DND-41 (cell line): ENCODE measurements around the gene TSC22D2.

Experiments used
- ATAC-seq: fragments of 200-7000 bp; cut with Tn5 transposase; 3 replicates; pipeline ENCODE4 v1.9.1; 2021; ENCODE audit warnings: low read depth; ENCODE audit not compliant: insufficient read depth
- DNase-seq: peaks from one replicate; pipeline ENCODE4 v3.0.0-alpha.2; 2020
- H2AFZ ChIP-seq: 2 replicates; pipeline ENCODE4 v1.6.0; 2012; ENCODE audit warnings: low read depth, low read length
- H3K27ac ChIP-seq: 2 replicates; pipeline ENCODE4 v1.5.1; 2012; ENCODE audit warnings: low read length, inconsistent platforms
- H3K27me3 ChIP-seq: fragments of 200-600 bp; sonication (generic); 2 replicates; pipeline ENCODE4 v1.6.0; 2012; ENCODE audit warnings: low read length, mild to moderate bottlenecking, inconsistent platforms; ENCODE audit not compliant: insufficient read depth, poor library complexity
- H3K36me3 ChIP-seq: 2 replicates; pipeline ENCODE4 v1.5.1; 2012; ENCODE audit warnings: low read length, inconsistent platforms; ENCODE audit not compliant: insufficient read depth
- H3K4me1 ChIP-seq: 2 replicates; pipeline ENCODE4 v1.5.1; 2012; ENCODE audit warnings: mild to moderate bottlenecking, low read length; ENCODE audit not compliant: insufficient read depth
- H3K4me2 ChIP-seq: 2 replicates; pipeline ENCODE4 v1.6.0; 2012; ENCODE audit warnings: mild to moderate bottlenecking, moderate library complexity, low read length, inconsistent platforms; ENCODE audit not compliant: insufficient read depth
- H3K4me3 ChIP-seq, 2 experiments: fragments of 200-600 bp in 1 of 2; shearing (Covaris generic) in 1 of 2; 2 replicates each; pipeline ENCODE4 v1.5.1; 2012 to 2016; ENCODE audit warnings: inconsistent platforms in 2 of 2, low read length in 2 of 2, mild to moderate bottlenecking in 2 of 2, low read depth in 1 of 2, moderate library complexity in 1 of 2
- H3K79me2 ChIP-seq: 2 replicates; pipeline ENCODE4 v1.6.0; 2012; ENCODE audit warnings: low read length, inconsistent platforms; ENCODE audit not compliant: insufficient read depth
- H3K9ac ChIP-seq: 2 replicates; pipeline ENCODE4 v1.6.0; 2012; ENCODE audit warnings: low read depth, mild to moderate bottlenecking, inconsistent platforms, low read length, moderate library complexity
- H3K9me3 ChIP-seq: 2 replicates; pipeline ENCODE4 v1.5.1; 2012; ENCODE audit warnings: low read length, moderate library complexity, mild to moderate bottlenecking, inconsistent platforms; ENCODE audit not compliant: insufficient read depth, severe bottlenecking
- H4K20me1 ChIP-seq: 2 replicates; pipeline ENCODE4 v1.6.0; 2012; ENCODE audit warnings: low read length; ENCODE audit not compliant: insufficient read depth
- CTCF ChIP-seq: IDR thresholded peaks from 2 replicates; pipeline ENCODE4 v1.5.1; 2012; ENCODE audit warnings: borderline replicate concordance, low read length, moderate library complexity, mild to moderate bottlenecking; ENCODE audit not compliant: poor library complexity, severe bottlenecking; ENCODE audit errors: extremely low read depth
- EZH2 ChIP-seq: IDR thresholded peaks from 3 replicates; pipeline ENCODE4 v1.6.1; 2012; ENCODE audit warnings: borderline replicate concordance, low read depth, mild to moderate bottlenecking, moderate library complexity, low read length, inconsistent platforms; ENCODE audit not compliant: severe bottlenecking

The TSC22D2 gene

GRCh38 chr3:150379469-150379868 lies 28.6 kb upstream of the TSC22D2 start:
- no peak for ATAC-seq
- Histone ChIP-seq H3K9ac (no peak overlapping the region), H3K4me3 (no peak overlapping the region), H3K4me2 (no peak overlapping the region), H3K9me3 (no peaks in the 10 kb centered on the region), H3K79me2 (no peaks in the 10 kb centered on the region), H4K20me1 (no peaks in the 10 kb centered on the region), H3K27me3 (peaks cover 4% of the 10 kb centered on the region), H3K36me3 (no peaks in the 10 kb centered on the region), H3K4me1 (no peaks in the 10 kb centered on the region), H2AFZ (no peak overlapping the region), H3K27ac (no peak overlapping the region)
- DNase-seq, result no peak
- TF ChIP-seq CTCF (no peak), EZH2 (no peak)

GRCh38 chr3:150384296-150385212 lies 23.5 kb upstream of the TSC22D2 start:
- Histone ChIP-seq H3K4me1 (no peaks in the 10 kb centered on the region), H3K4me3 (no peak overlapping the region), H3K9ac (no peak overlapping the region), H3K27me3 (peaks cover 13% of the 10 kb centered on the region), H3K27ac (no peak overlapping the region), H2AFZ (no peak overlapping the region), H3K4me2 (no peak overlapping the region), H3K36me3 (no peaks in the 10 kb centered on the region), H4K20me1 (no peaks in the 10 kb centered on the region), H3K79me2 (no peaks in the 10 kb centered on the region), H3K9me3 (no peaks in the 10 kb centered on the region)
- ATAC-seq (no peak), DNase-seq (no peak)
- TF ChIP-seq EZH2, result no peak
- no peak for TF ChIP-seq CTCF

- no peaks in the 10 kb centered on the region for H3K4me1 ChIP-seq
- no peak overlapping the region for H3K27ac ChIP-seq
- no peaks in the 10 kb centered on the region for H3K9me3 ChIP-seq
- H3K36me3 ChIP-seq, result no peaks in the 10 kb centered on the region
- no peak overlapping the region for H3K4me3 ChIP-seq
- no peak for DNase-seq
- no peak overlapping the region for H3K9ac ChIP-seq
- ATAC-seq, result no peak
- no peak overlapping the region for H2AFZ ChIP-seq
- no peaks in the 10 kb centered on the region for H3K79me2 ChIP-seq
- peaks cover 9% of the 10 kb centered on the region for H3K27me3 ChIP-seq
- no peak overlapping the region for H3K4me2 ChIP-seq
- H4K20me1 ChIP-seq, result no peaks in the 10 kb centered on the region
- TF ChIP-seq EZH2 (no peak), CTCF (no peak)
Observed at GRCh38 chr3:150385296-150386242, 22.5 kb upstream of the TSC22D2 start.
